ENCODE measurements around the gene ADCK1. TPM values are rescaled to one million over a fixed set of nuclear protein-coding genes. Genes with fewer than 3 reads are reported as not detected.
A peak's percentile ranks its signal among the peaks of the same experiment; 100 is the strongest.

Gene ADCK1
- polyA plus RNA-seq, 3 donors = 3.7 to 33.0 (median 5.4) TPM

DNA sequence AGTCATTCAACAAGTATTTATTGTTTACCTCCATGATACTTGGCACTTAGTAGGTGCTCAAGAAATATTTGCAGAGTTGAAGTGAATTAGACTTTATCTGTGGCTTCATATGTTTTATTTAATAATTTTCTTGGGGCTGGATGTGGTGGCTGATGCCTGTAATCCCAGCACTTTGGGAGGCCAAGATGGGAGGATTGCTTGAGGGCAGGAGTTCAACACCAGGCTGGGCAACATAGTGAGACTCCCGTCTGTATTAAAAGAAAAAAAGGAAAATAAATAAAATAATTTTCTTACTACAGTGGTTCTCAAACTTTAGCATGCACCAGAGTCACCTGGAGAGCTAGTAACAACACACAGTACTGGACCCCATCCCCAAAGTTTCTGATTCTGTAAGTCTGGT is 905 bp downstream of the ADCK1 start:
- H3K4me1 ChIP-seq (ENCODE audit: control insufficient read depth in 1 of 2, insufficient read depth in 2 of 2, low read length in 2 of 2) = peaks cover 9 to 11% of the 10 kb centered on the region in 2 donors

DNA sequence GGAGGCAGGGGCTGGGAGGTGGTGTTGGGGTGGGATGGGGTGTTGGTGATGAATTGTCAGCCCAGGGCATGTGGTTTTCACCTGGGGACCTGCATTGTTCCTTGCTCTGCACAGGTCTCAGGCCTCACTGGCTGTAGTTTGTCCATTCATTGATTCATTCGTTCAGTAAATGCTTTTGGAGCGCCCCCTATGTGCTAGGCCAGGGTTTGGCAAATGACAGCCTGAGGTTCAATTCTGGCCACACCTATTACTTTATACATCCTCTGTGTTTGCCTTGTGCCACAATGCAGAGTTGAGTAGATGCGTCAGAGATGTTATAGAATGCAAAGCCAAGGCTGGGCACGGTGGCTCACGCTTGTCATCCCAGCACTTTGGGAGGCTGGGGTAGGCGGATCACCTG is 4.7 kb downstream of the ADCK1 start:
- H4K20me1 ChIP-seq (ENCODE audit: insufficient read depth, low read length) = no peaks in the 10 kb centered on the region
- TF ChIP-seq, protein P1, sequence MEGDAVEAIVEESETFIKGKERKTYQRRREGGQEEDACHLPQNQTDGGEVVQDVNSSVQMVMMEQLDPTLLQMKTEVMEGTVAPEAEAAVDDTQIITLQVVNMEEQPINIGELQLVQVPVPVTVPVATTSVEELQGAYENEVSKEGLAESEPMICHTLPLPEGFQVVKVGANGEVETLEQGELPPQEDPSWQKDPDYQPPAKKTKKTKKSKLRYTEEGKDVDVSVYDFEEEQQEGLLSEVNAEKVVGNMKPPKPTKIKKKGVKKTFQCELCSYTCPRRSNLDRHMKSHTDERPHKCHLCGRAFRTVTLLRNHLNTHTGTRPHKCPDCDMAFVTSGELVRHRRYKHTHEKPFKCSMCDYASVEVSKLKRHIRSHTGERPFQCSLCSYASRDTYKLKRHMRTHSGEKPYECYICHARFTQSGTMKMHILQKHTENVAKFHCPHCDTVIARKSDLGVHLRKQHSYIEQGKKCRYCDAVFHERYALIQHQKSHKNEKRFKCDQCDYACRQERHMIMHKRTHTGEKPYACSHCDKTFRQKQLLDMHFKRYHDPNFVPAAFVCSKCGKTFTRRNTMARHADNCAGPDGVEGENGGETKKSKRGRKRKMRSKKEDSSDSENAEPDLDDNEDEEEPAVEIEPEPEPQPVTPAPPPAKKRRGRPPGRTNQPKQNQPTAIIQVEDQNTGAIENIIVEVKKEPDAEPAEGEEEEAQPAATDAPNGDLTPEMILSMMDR (IDR thresholded peaks at IDR 0.05) = peak; percentile 34
- H3K79me2 ChIP-seq (ENCODE audit: insufficient read depth, low read length) = no peaks in the 10 kb centered on the region
- Mint-ChIP-seq H3K27ac (no peak overlapping the region), H3K4me3 (no peak overlapping the region), H3K4me1 (peaks cover 17% of the 10 kb centered on the region), H3K27me3 (ENCODE audit: low read depth in 3 of 3) (no peaks in the 10 kb centered on the region), H3K36me3 (no peaks in the 10 kb centered on the region), H3K9me3 (no peaks in the 10 kb centered on the region)
- H2AFZ ChIP-seq (ENCODE audit: insufficient read depth, low read depth, low read length, poor library complexity, severe bottlenecking) = no peak overlapping the region
- H3K27me3 ChIP-seq (ENCODE audit: control insufficient read depth in 2 of 2, insufficient read depth in 2 of 2, low read length in 2 of 2) = no peaks in the 10 kb centered on the region
- H3K4me1 ChIP-seq (ENCODE audit: control insufficient read depth in 1 of 2, insufficient read depth in 2 of 2, low read length in 2 of 2) = peaks cover 8 to 11% of the 10 kb centered on the region in 2 donors
- no peaks in the 10 kb centered on the region for H3K36me3 ChIP-seq (replicated peaks in 1 of 2; ENCODE audit: control insufficient read depth in 1 of 2, insufficient read depth in 2 of 2, low read length in 2 of 2)
- H3K9me3 ChIP-seq (replicated peaks in 1 of 2; ENCODE audit: control insufficient read depth in 1 of 2, insufficient read depth in 1 of 2, low read length in 2 of 2) = no peaks in the 10 kb centered on the region
- no peak for DNase-seq
- WGBS (ENCODE audit: insufficient coverage) = 23% methylated on average over 2 of the region's 6 CpGs
- no peak overlapping the region for H3K27ac ChIP-seq (ENCODE audit: low read depth in 1 of 2, low read length in 2 of 2)
- no peak overlapping the region for H3K4me2 ChIP-seq (replicated peaks; ENCODE audit: extremely low read depth, low read length, poor library complexity, severe bottlenecking)
- H3K4me3 ChIP-seq (replicated peaks in 1 of 3; ENCODE audit: low read depth in 2 of 3, low read length in 3 of 3) = no peak overlapping the region
- no peak overlapping the region for H3K9ac ChIP-seq (ENCODE audit: insufficient read depth, low read length, poor library complexity, severe bottlenecking)
- intact Hi-C loops (cut with micrococcal nuclease) = loop anchor here (5.0 kb wide), 1 partner anchor 42 kb away; the partner anchor contains the start of gene SNW1 (in 2 of the 2)

More for the DNA sequence above, 905 bp downstream of the ADCK1 start:
- H3K27me3 ChIP-seq (ENCODE audit: control insufficient read depth in 2 of 2, insufficient read depth in 2 of 2, low read length in 2 of 2) = no peaks in the 10 kb centered on the region
- Mint-ChIP-seq H3K9me3 (peaks cover 0 to 2% (median 0%) of the 10 kb centered on the region in 7 donors), H3K4me3 (peak overlapping the region in 1 of 2 donors; percentile 93), H3K27me3 (ENCODE audit: low read depth in 3 of 3) (peaks cover 0 to 5% (median 0%) of the 10 kb centered on the region in 3 donors), H3K4me1 (peaks cover 13% of the 10 kb centered on the region), H3K27ac (peak overlapping the region in 4 of 7 donors; percentile 90 to 95 (median 93)), H3K36me3 (no peaks in the 10 kb centered on the region)
- peak overlapping the region; percentile 85 for H2AFZ ChIP-seq (ENCODE audit: insufficient read depth, low read depth, low read length, poor library complexity, severe bottlenecking)
- no peaks in the 10 kb centered on the region for H3K79me2 ChIP-seq (ENCODE audit: insufficient read depth, low read length)
- H3K36me3 ChIP-seq (replicated peaks in 1 of 2; ENCODE audit: control insufficient read depth in 1 of 2, insufficient read depth in 2 of 2, low read length in 2 of 2) = no peaks in the 10 kb centered on the region
- peak overlapping the region; percentile 63 to 86 for H3K27ac ChIP-seq (ENCODE audit: low read depth in 1 of 2, low read length in 2 of 2)
- no peaks in the 10 kb centered on the region for H3K9me3 ChIP-seq (replicated peaks in 1 of 2; ENCODE audit: control insufficient read depth in 1 of 2, insufficient read depth in 1 of 2, low read length in 2 of 2)
- H3K4me2 ChIP-seq (replicated peaks; ENCODE audit: extremely low read depth, low read length, poor library complexity, severe bottlenecking) = peak overlapping the region; percentile 73
- H3K4me3 ChIP-seq (replicated peaks in 1 of 3; ENCODE audit: low read depth in 2 of 3, low read length in 3 of 3) = peak overlapping the region; percentile 57 to 81 (median 60)
- TF ChIP-seq, protein P1 (IDR thresholded peaks at IDR 0.05) = peak; percentile 10
- intact Hi-C loops (cut with micrococcal nuclease) = loop anchor here (5.0 kb wide), 1 partner anchor 39 kb away; the partner anchor contains the start of gene SNW1 (in 2 of the 2)
- H4K20me1 ChIP-seq (ENCODE audit: insufficient read depth, low read length) = no peaks in the 10 kb centered on the region
- peak overlapping the region; percentile 82 for H3K9ac ChIP-seq (ENCODE audit: insufficient read depth, low read length, poor library complexity, severe bottlenecking)
- no peak for DNase-seq
- WGBS (ENCODE audit: insufficient coverage) = no CpG with 5 or more reads among the region's 1 CpG
